ENCODE data around the gene TMC4.

DNA sequence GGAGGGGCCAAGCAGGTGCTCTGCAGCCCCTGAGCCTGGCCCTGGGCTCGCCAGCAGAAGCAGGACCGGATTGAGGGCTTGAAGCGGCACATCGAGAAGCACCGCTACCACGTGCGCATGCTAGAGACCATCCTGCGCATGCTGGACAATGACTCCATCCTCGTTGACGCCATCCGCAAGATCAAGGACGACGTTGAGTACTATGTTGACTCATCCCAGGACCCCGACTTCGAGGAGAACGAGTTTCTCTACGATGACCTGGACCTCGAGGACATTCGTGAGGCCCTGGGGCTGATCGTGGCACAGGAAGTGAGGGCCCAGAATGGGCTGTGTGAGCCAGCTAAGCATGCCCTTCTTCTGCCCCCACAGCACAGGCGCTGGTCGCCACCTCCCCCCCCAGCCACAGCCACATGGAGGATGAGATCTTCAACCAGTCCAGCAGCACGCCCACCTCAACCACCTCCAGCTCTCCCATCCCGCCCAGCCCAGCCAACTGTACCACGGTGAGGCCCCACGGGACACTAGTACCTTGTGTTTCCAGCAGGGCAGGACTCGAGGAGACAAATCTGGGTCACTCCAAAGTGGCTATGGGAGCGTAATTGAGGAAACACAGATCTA, 27.3 kb downstream of the TMC4 start:
- TF ChIP-seq POLR2A (IDR thresholded peaks at IDR 0.05) (no peak), EP300 (IDR thresholded peaks at IDR 0.05) (no peak)
- TF ChIP-seq, protein P1, sequence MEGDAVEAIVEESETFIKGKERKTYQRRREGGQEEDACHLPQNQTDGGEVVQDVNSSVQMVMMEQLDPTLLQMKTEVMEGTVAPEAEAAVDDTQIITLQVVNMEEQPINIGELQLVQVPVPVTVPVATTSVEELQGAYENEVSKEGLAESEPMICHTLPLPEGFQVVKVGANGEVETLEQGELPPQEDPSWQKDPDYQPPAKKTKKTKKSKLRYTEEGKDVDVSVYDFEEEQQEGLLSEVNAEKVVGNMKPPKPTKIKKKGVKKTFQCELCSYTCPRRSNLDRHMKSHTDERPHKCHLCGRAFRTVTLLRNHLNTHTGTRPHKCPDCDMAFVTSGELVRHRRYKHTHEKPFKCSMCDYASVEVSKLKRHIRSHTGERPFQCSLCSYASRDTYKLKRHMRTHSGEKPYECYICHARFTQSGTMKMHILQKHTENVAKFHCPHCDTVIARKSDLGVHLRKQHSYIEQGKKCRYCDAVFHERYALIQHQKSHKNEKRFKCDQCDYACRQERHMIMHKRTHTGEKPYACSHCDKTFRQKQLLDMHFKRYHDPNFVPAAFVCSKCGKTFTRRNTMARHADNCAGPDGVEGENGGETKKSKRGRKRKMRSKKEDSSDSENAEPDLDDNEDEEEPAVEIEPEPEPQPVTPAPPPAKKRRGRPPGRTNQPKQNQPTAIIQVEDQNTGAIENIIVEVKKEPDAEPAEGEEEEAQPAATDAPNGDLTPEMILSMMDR (IDR thresholded peaks at IDR 0.05), result no peak

All from ovary (tissue), 3 donors.